Suprapubic skin (tissue), 4 donors: Measurements from ENCODE around the gene CRABP1.

ENCODE experiments used
- EP300 ChIP-seq: sonication (generic); formaldehyde crosslinking; IDR thresholded peaks from one replicate; pipeline ENCODE4 v1.6.1; 2017; ENCODE audit warnings: antibody characterized with exemption
- POLR2A ChIP-seq, 2 donors: fragments of 450-650 bp; IDR thresholded peaks; one replicate each; pipeline ENCODE4 v1.6.1; 2017; ENCODE audit warnings: antibody characterized with exemption in 2 of 2, mild to moderate bottlenecking in 2 of 2, moderate library complexity in 2 of 2
- POLR2AphosphoS5 ChIP-seq, 3 donors: sonication (generic); formaldehyde crosslinking; IDR thresholded peaks; one replicate each; pipeline ENCODE4 v1.6.1; 2017; ENCODE audit warnings: antibody characterized with exemption in 3 of 3
- TF ChIP-seq, protein P1 (sequence below), 2 donors: fragments of 200-600 bp in 1 of 2; fragments of 450-650 bp in 1 of 2; sonication (generic) in 1 of 2; IDR thresholded peaks; one replicate each; pipeline ENCODE4 v1.5.1; 2016 to 2019; ENCODE audit warnings: antibody characterized with exemption in 2 of 2, mild to moderate bottlenecking in 1 of 2, moderate library complexity in 1 of 2

DNA sequence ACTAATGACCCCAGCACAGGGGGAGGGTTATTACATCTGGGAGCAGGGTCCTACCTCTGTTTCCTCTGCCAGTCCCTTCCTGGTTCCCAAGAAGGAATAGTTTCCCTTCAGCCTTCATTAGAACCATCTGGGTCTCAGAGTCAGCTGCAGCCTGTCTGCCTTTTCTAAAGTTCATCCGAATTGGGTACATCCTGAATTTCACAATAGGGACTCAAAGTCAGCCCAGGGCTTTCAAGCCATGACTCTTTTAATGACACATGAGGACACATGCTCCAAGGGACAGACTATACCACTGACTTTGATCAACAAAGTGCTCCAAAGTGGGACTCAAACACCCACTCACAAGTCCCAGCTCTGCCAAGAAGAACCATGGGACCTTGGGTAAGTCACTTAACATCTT lies 12.7 kb upstream of the CRABP1 start:
- TF ChIP-seq POLR2A (IDR thresholded peaks at IDR 0.05) (no peak), EP300 (no peak), POLR2AphosphoS5 (IDR thresholded peaks at IDR 0.05) (peak in 1 of 3 donors; percentile 25)
- TF ChIP-seq, protein P1, sequence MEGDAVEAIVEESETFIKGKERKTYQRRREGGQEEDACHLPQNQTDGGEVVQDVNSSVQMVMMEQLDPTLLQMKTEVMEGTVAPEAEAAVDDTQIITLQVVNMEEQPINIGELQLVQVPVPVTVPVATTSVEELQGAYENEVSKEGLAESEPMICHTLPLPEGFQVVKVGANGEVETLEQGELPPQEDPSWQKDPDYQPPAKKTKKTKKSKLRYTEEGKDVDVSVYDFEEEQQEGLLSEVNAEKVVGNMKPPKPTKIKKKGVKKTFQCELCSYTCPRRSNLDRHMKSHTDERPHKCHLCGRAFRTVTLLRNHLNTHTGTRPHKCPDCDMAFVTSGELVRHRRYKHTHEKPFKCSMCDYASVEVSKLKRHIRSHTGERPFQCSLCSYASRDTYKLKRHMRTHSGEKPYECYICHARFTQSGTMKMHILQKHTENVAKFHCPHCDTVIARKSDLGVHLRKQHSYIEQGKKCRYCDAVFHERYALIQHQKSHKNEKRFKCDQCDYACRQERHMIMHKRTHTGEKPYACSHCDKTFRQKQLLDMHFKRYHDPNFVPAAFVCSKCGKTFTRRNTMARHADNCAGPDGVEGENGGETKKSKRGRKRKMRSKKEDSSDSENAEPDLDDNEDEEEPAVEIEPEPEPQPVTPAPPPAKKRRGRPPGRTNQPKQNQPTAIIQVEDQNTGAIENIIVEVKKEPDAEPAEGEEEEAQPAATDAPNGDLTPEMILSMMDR (IDR thresholded peaks at IDR 0.05), result no peak
